HL-60/S4 (cell line): ENCODE measurements around the gene LAIR1.
"Not testable (repeated sequence)": the region's sequence is repeated elsewhere in the genome, so short reads cannot be mapped to it uniquely, and the experiment has no call there.

Experiments
- in situ Hi-C: fragments of 300-500 bp; cut with MboI; formaldehyde crosslinking; loops from 2 replicates; pipeline ENCODE4 v1.14.3; 2022; ENCODE audit warnings: low sequenced_read_pairs

LAIR1 gene, protein sequence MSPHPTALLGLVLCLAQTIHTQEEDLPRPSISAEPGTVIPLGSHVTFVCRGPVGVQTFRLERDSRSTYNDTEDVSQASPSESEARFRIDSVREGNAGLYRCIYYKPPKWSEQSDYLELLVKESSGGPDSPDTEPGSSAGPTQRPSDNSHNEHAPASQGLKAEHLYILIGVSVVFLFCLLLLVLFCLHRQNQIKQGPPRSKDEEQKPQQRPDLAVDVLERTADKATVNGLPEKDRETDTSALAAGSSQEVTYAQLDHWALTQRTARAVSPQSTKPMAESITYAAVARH

DNA sequence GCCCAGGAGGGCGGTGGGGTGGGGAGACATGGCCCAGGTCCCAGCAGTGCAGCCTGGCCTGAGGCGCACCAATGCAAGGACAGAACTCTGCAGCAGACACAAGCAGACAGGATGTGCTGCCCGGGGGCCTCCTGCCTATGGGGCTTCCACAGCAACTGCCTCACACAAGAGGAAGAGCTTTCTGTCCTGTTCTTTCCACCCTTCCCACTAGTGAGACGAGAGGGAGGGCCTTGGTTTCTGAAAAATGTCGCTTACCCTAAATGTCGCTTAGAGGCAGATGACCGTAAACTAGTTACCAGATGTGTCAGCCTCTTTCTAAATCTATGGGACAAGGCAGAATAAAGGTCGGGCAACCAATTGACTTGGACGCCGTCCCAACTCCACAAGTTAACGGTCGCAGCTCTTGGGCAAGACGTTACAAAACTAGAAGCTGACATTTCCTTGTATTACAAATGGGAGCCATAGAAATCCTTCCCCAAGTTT lies at the start of gene LAIR1:
LAIR1 (minus strand) TSS at position 157 of the 483 bp plus-strand sequence; CDS start at position 30, 127 bp downstream.
- in situ Hi-C loops: no loop called here

DNA sequence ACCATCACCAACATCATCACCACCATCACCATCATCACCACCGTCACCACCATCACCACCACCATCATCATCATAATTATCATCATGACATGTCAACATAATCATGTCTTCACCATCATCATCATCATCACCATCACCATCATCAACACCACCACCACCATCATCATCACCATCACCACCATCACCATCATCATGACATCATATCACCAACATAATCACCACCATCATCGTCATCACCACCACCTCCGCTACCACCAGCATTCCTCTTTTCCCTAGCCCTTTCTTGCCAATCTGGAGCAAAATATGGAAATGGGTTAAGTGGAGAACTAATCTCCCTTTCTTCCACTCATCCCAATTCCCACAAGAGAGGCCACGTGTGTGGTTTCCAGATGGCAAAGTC lies 49.4 kb upstream of the LAIR1 start:
- in situ Hi-C loops: no loop called here

DNA sequence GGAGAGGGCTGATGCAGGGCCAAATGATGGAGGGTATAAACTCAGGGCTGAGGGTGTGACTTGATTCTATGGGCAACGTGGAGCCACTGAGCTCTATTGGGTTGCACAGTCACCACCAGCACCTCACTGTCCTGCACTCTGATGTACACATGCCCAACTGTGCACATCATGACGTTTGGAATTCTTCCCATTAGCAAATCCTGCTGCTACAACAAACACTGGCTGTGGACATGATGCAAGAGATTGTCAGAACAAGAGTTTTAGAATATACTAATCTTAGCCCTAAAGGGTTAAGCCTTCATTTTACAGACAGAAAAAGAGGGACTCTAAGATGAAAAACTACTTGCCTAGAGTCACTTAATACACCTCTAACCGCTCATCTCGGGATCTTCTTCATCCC lies 48.1 kb upstream of the LAIR1 start:
- in situ Hi-C loops: no loop called here

DNA sequence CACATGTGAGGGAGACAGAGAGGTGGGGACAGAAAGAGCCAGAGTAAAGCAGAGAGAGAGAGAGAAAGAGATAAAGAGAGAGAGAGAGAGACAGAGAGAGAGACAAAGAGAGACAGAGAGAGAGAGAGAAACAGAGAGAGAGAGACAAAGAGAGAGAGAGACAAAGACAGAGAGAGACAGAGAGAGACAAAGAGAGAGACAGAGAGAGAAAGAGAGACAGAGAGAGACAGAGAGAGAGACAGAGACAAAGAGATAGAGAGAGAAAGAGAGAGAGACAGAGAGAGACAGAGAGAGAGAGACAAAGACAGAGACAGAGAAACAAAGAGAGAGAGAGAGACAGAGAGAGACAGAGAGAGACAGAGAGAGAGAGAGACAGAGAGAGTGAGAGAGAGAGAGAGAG lies 46.3 kb upstream of the LAIR1 start:
- in situ Hi-C loops: no loop called here

DNA sequence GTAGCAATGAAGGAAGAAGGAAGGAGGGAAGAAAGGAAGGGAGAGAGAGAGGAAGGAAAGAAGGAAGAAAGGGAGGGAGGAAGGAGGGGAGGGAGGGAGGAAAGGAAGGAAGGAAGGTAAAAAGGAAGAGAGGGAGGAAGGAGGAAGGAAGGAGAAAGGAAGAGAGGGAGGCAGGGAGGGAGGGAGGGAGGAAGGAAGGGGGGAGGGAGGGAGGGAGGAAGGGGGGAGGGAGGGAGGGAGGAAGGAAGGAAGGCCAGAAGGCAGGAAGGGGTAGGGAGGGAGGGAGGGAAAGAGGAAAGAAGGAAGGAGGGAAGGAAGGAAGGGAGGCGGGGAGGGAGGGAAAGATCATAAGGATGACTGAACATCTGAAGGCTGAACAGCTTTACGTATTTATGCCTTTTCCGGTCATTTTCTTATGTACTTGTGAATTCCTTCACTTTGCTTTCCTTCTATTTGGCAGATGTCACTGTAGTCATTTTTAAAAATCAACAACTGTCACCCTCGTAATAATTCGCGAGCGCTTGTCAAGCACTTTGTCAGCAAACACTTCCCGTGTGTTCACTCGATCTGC lies 43.8 kb upstream of the LAIR1 start:
- in situ Hi-C loops: no loop called here

DNA sequence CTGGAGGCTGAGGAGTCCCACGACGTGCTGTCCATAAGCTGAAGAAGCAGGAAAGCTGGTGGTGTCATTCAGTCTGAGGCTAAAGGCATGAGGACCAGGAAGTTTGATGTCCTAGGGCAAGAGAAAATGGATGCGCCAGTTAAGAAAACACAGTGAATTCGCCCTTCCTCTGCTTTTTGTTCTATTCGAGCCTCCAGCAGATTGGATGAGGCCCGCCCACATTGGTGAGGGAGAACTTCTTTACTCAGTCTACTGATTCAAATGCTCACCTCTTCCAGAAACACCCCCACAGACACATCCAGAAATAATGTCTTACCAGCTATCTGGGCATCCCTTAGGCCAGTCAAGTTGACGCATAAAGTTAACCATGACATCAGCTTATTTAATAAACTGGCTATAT lies 43.0 kb upstream of the LAIR1 start:
- in situ Hi-C loops: no loop called here

DNA sequence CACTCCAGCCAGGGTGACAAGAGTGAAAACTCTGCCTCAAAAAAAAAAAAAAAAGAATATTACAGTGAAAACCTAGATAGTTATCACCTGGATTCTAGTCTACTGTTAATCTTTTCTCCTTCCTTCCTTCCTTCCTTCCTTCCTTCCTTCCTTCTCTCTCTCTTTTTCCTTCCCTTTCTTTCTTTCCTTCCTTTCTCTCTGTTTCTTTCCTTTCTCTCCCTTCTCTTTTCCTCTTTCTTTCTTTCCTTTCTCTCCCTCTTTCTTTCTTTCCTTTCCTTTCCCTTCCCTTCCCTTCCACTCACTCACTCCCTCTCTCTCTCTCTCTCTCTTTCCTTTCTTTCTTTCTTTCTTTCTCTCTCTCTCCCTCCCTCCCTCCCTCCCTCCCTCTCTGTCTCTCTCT lies 40.9 kb upstream of the LAIR1 start:
- in situ Hi-C loops: no loop called here

DNA sequence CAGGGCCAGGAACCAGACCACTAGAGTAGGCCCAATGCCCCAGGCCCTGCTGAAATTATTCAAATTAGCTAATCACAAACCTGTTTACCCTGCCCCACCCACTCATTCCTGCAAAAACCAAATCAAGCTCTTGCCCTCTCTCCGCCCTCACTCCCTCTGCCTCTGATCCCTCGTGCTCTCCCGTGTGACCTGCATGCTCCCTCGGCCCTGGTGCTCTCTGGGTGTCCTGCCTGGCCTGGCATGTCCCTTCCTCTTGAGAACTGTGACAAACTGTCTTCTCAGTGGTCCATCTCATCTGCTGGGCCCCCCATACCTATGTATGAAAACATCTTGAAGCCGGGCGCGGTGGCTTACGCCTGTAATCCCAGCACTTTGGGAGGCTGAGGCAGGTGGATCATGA lies 38.3 kb upstream of the LAIR1 start:
- in situ Hi-C loops: no loop called here

DNA sequence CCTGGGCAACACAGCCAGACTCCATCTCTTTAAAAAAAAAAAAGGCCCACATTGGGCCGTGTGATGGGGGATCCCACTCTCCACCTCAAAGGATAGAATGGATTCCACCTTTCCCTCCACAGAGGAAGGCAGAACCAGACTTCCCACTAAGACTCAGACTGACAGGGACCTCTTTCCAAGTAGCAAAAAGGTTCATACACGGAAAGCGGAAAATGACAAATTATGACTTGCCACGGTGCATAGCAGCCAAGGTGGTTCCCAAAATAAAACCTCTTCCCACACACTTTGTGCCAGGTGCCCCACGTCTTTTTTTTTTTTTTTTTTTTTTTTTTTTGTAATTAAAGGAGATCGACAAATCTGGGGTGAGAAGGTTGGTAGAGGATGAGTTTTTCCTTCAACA lies 36.2 kb upstream of the LAIR1 start:
- in situ Hi-C loops: no loop called here

DNA sequence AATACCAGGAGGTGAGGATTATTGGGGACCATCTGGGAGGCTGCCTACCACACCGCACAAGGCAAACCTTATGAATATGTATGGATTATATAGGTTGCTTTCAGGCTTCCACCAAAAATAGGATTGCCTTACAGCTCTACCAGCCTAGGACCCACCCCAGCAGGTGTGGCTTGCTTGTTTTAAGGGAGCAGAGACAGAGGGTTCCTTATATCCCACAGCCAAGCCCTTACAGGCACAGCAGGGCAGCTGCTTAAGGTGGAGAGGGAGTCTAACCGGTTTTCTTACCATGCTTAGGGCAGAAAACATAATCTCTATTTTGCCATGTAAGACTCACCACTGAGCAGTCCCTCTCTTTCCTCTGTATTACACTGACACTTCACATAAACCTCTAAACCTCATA lies 34.5 kb upstream of the LAIR1 start:
- in situ Hi-C loops: no loop called here

DNA sequence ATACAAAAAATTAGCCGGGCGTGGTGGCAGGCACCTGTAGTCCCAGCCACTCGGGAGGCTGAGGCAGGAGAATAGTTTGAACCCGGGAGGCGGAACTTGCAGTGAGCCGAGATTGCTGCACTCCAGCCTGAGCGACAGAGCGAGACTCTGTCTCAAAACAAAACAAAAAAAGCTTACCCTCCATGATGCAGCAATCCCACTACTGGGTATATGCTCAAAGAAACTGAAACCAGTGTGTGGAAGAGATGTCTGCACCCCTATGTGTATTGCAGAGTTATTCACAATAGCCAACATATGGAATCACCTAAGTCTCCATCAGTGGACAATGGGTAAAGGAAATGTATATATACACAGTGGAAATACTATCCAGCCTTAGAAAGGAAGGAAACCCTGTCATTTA lies 31.0 kb upstream of the LAIR1 start:
- in situ Hi-C loops: no loop called here

DNA sequence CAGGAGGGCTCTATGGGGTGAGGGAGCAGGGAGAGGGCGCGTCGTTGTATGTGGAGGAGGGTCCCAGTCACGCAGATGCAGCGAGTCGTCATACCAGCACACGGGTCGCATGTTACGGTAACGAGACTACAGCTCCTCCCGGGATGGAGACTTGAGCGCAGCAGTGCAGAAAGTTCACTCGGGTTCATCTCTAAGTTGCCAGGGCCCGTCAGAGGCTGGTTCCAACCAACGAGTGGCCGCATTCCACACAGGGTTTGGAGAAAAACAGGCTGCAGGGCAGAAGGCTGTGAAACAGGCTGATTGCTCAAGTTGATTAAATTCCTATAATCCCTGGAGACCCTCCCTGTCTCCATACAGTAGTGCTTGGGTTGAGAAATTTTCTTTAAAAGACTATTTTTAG lies 28.6 kb upstream of the LAIR1 start:
- in situ Hi-C loops: no loop called here

DNA sequence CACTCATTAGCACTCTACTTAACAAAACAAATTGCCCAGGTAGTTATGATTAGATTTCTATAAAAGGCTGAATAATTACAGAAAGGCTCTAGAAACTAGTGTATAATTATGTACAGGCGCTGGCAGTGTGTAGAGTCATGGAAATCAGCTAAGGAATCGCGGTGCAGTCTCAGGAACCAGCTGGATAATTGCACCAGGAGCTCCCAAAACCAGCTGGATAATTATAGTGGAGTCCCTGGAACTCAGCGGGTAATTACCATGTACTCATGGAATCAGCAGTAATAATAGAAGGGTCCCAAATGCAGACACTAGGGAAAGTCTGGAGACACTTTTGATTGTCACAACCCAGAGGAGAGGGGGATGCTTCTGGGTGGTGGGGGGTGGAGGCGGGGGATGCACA lies 27.4 kb upstream of the LAIR1 start:
- in situ Hi-C loops: no loop called here

DNA sequence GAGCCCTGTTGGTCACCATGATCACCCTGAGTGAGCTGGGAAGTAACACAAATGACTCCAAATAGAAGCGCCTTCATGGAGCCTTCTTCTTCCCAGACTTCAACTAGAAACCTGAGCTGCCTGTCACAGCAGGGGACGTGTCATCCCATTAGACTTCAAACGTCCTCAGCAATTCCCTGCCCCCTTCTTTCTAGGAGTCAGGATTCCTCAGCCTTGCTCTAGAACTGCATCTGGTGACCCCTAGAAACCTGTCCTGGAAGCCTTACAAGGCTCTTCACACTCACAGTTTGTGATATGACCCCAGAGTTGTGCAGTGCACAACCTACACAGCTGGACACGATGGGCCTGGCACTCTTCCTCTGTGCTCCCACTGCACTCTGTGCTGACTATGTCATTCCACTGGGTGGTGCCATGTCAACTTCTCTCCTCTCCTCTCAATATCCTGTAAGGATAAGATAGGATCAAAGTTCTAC lies 26.9 kb upstream of the LAIR1 start:
- in situ Hi-C loops: no loop called here

DNA sequence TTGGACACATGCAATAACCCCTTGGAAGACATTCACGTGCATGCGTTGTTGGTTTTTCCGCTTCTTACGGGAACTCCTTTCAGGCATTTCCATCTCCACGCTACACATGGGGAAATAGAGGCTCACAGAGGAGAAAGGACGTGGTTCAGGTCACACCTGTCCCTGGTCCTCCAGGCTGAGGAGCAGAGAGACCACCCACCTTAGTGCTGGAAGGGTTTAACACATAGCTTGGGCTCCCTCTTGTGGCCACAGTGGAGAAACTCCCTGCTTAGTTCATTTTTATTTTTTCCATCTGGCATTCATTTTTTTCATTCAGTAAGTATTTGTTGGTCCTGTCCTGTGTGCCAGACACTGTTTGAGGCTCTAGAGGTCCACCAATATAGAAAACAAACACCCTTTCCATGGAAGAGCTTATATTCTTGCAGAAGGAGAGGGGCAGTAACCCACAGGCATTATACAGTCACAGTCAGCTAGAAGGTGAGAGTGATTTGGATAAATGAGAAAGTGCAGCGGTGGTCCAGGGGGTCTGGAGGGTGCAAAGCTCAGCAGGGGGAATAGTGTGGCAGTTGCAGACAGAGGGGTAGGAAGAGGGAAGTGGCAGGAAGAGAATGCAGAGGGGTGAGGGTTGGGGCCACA lies 26.3 kb upstream of the LAIR1 start:
- in situ Hi-C loops: no loop called here

DNA sequence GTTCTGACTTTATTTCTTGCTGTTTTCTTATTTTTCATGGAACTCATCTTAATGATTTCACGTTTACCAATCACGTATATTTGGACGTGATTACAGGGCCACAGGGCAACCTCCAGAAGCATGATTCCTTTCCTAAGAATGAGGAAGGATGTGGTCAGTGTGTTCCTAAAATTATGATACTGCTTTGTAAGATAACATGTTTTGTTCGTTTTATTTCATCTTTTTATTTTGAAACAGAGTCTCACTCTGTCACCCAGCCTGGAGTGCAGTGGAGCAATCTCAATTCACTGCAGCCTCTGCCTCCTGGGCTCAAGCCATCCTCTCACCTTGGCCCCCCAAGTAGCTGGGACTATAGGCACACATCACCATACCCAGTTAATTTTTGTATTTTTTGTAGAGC lies 24.8 kb upstream of the LAIR1 start:
- in situ Hi-C loops: no loop called here

DNA sequence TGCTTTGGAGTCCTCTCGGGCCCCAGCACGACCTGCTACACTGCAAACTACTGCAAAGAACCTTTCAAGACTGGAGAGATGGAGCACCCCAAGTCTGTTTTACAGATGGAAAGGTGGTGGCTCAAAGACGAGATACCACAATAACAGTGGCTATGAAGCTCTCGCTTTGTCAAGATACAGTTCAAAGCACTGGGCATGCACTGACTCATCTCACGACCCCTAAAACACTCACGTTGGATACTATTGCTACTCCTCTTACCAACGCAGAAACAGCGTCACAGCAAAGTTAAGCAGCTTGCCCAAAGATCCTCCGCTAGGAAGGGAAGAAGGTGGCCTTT lies 24.0 kb upstream of the LAIR1 start:
- in situ Hi-C loops: no loop called here

DNA sequence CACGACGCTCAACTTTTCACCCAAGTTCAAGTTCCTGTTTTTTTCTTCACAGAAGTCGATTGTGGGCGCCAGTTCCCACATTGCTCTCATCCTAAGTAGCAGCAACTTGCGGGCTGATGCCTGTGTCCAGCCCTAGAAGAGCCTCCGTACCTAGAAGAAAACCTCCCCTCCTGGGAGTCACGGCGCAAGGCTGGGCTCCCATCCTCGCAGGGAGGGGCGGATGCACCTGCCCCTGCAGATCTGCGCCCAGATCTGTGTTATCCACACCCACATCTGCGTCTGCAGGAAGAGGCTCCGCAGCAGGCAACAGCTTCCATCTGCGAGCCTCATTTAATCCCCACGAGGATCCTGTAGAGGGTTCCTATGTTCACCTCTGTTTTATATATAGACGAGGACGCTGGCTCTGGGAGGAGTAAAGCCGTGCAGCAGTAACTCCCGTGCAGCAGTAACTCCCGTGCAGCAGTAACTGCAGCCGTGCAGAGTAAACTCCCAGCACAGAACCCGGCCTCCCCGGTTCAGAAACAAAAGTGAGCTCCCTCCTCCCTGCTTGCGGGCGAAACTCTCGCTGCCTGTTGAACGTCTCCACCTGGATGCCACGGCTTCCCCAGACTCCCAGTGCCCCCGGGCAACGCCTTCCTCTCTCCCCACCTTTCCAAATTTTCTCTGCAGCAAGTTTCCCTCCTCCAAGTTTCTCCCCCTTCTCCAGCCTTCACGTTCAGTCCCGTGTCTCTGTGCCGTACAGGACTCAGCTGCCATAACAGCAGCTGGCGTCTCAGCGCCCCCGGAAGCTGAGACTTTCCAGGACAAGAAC lies 23.5 kb upstream of the LAIR1 start:
- in situ Hi-C loops: no loop called here

DNA sequence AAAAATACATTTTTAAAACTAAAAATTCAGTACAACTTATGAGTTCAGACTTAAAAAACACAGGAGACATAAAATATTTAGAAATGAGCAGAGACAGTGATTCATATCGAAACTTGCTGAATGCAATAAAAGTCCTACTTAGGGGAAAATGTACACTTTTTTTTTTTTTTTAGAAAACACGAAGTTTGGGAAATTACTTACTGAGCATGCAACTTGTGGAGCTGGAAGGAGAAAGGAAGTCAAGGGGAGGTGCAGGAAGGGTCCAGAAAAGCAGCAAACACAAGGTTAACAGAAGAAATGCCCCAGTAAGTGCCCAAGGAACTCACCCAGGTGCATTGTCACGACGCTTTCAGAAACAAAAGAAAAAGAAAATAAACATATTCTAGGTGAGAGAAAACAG lies 18.6 kb upstream of the LAIR1 start:
- in situ Hi-C loops: no loop called here

DNA sequence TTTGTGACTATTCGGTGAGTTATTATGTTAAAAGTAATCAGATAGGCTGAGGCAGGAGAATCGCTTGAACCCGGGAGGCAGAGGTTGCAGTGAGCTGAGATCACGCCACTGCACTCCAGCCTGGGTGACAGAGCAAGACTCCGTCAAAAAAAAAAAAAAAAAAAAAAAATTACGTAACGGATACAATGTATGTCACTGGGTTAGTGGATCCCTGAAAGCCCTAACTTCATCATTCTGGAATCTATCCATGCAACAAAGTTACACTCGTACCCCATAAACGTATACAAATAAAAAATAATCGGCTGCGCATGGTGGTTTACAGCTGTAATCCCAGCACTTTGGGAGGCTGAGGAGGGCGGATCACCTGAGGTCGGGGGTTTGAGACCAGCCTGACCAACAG lies 17.3 kb upstream of the LAIR1 start:
- in situ Hi-C loops: not testable (repeated sequence)

DNA sequence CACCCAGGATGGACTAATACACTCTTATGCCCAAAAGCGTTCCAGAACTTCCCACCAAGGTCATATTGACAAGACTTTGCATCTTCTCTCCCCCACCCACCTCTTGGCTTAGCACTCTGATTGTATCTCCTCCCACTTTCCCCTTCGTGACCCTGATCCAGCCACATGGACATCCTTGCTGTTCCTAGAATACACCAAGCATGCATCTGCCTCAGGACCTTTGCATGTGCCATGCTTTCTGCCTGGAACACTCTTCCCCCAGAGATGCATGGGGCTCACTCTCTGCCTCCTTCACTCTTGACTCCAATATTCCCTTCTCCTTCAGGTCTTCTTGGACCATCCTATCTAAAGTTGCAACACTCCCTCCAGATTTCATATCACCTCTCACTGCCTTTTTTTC lies 16.2 kb upstream of the LAIR1 start:
- in situ Hi-C loops: no loop called here
